Jurkat, Clone E6-1 (cell line): ENCODE results near the gene RCAN1.
"Not testable (repeated sequence)": the region's sequence is repeated elsewhere in the genome, so short reads cannot be mapped to it uniquely, and the experiment has no call there.

Experiments used
- DNase-seq: peaks from one replicate; pipeline ENCODE4 v3.0.0-alpha.2; 2011; ENCODE audit warnings: low read depth, low spot score
- H3K4me3 ChIP-seq: 2 replicates; pipeline ENCODE4 v1.5.1; 2011; ENCODE audit warnings: mild to moderate bottlenecking, low read length, control low read depth, moderate library complexity

Gene RCAN1

GRCh38 chr21:34625030-34625593 lies 10.2 kb upstream of the RCAN1 start:
- no peak overlapping the region for H3K4me3 ChIP-seq
- no peak for DNase-seq

- no peak for DNase-seq
- no peak overlapping the region for H3K4me3 ChIP-seq
Observed at GRCh38 chr21:34623516-34623915, 8.6 kb upstream of the RCAN1 start.

GRCh38 chr21:34621434-34622350 lies 6.8 kb upstream of the RCAN1 start:
- no peak overlapping the region for H3K4me3 ChIP-seq
- no peak for DNase-seq

GRCh38 chr21:34619841-34620665 lies 5.1 kb upstream of the RCAN1 start:
- DNase-seq: peak; percentile 71
- H3K4me3 ChIP-seq: no peak overlapping the region; the same call in 1 of the 2 replicates

GRCh38 chr21:34618941-34619340 lies 4.0 kb upstream of the RCAN1 start:
- DNase-seq: no peak
- no peak overlapping the region; the same call in 1 of the 2 replicates for H3K4me3 ChIP-seq

GRCh38 chr21:34617753-34618339 lies 2.9 kb upstream of the RCAN1 start:
- DNase-seq: peak; percentile 95
- peak overlapping the region; percentile 37 for H3K4me3 ChIP-seq

DNA sequence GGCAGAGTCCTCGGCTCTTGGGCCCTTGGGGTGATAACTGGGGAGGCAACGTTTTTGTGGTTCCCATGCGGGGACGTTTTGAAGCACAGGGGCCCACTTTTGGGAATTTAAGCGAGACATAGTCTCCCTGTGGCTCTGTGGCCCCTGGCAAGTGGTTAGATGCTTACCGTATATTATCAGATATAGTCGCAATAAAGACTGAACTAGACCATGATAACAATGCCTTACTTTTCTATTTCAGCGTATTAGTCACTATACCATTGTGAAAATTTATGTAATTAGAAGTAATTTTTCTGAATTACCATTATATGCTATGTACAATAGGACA lies 538 bp upstream of the RCAN1 start:
- no peak for DNase-seq
- H3K4me3 ChIP-seq: peak overlapping the region; percentile 64

DNA sequence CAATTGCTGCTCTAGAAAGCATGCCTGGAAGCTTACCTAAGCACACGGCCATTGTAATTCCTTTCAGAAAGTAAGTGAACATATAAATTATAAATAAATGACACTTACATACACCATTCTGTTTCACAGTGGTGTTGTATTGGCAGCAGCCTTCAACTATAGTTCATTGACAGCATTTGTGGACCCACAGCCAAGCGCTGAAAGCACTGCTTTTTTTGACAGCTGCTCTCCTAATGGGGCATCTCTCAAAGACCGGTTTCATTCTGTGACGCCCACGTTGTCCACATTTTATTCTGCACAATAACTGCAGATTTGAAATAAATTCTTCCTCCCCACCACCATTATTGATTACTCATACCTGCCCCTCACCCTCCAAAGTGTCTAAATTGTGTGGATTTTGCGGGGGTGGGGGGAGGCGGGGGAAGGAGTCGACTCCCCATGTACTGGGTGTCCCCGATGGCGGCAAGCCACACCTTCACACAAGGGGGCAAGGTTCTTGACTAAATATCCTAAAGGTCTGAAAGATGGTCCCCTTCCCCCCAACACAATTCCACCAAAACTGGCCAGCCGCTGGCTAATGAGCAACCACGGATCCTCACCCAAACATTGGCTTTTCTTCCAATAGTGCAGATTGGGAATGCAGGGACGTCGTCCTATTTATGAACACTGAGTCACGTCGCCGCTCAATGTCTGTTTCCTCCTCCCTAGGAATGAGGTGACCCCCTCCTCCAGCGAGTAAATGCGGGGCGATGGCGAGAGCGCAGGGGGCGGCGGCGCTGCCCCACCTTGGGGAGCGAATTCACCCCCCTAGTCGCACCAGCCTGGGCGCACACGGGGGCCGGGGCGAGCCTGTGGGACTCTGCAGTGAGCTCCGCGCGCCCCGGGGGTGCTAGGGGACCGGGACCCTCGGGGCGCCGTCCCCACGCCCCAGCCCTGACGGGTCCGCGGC lies 960 bp downstream of the RCAN1 start:
- no peak for DNase-seq
- H3K4me3 ChIP-seq: peak overlapping the region; percentile 64

- no peak overlapping the region for H3K4me3 ChIP-seq
- no peak for DNase-seq
Observed at GRCh38 chr21:34612557-34612956, 2.4 kb downstream of the RCAN1 start.

DNA sequence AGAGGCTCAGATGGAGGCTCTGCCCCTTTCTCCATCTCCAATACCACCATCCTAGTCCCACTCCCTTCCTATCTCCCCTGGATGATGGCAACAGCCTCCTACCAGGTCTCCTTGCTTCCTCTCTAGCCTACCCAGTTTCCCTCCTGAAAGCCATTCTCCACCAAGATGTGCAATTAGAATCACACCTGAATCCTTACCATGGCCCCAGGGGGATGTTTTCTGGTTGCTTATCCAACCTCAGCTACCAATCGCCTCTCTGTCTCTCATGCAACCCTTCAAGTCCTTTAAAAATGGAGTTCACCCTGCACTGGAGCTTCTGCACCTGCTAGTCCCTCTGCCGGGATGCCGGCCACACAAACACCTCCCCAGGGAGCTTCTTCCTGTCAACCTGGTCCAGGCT lies 2.9 kb downstream of the RCAN1 start:
- DNase-seq: no peak
- no peak overlapping the region for H3K4me3 ChIP-seq

- DNase-seq: no peak
- no peak overlapping the region for H3K4me3 ChIP-seq
Observed at GRCh38 chr21:34611528-34611927, 3.4 kb downstream of the RCAN1 start.

DNA sequence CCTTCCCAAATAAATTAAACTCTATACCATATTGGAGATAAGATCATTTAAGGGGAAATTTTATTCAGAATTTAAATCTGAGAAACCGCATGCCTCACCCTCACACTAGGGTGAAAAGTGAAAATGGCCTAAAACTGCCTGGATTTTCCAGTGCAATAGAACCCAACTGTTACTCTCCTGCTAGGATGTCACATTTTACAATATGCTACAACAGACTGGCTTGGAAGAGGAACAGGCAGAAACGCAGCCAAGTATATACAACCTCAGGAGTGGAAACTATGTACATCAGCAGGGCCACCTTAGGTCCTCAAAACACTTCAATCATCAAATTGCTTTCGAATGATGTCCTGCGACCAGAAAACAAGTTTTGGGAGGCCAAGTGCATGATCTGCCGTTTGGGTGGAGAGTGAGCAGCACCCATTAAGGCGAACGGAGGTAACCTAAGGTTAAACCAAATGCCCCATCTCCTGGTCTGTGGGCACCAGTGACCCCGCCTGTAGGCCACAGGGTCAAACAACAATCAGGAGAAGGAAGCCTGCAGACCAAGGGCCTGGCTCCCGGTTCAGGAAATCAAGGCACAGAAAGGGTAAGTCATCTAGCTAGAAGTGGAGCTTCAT lies 4.9 kb downstream of the RCAN1 start:
- no peak for DNase-seq

GRCh38 chr21:34609244-34609932 lies 5.5 kb downstream of the RCAN1 start:
- no peak overlapping the region for H3K4me3 ChIP-seq
- DNase-seq: no peak

More for the DNA sequence above, 4.9 kb downstream of the RCAN1 start:
- no peak overlapping the region for H3K4me3 ChIP-seq

GRCh38 chr21:34607376-34607775 lies 7.5 kb downstream of the RCAN1 start:
- DNase-seq, H3K4me3 ChIP-seq: not testable (repeated sequence)

DNA sequence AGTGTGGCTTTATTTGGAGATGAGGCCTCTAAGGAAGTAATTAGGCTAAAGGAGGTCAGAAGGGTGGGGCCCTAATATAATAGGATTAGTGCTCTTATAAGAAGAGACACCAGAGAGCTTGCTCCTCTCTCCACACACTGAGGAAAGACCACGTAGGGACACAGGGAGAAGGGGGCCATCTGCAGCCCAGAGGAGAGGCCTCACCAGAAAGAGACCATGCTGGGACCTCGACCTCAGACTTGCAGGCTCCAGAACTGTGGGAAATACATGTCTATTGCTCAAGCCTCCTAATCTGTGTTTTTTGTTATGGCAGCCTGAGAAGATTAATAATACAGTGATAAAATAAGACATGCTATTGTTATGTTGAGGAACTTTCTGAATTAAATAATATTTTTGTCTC lies 8.3 kb downstream of the RCAN1 start:
- no peak overlapping the region for H3K4me3 ChIP-seq
- DNase-seq: no peak

GRCh38 chr21:34606051-34606450 lies 8.9 kb downstream of the RCAN1 start:
- H3K4me3 ChIP-seq: no peak overlapping the region

DNA sequence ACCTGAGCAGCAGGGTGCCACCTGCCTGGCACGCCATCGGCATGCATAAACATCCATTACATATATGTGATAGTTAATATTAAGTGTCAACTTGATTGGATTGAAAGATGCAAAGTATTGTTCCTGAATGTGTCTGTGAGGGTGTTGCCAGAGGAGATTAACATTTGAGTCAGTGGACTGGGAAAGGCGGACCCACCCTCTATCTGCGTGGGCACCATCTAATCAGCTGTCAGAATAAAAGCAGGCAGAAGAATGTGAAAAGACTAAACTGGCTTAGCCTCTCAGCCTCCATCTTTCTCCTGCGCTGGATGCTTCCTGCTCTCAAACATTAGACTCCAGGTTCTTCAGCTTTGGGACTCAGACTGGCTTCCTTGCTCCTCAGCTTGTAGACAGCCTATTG lies 10.0 kb downstream of the RCAN1 start:
- not testable (repeated sequence) for DNase-seq, H3K4me3 ChIP-seq

More at GRCh38 chr21:34606051-34606450, 8.9 kb downstream of the RCAN1 start:
- DNase-seq: no peak
